SK-N-MC (cell line): ENCODE results near the gene EGFL7.

Experiments
- EZH2 ChIP-seq: fragments of 200-600 bp; sonication (generic); IDR thresholded peaks from one replicate; pipeline ENCODE4 v1.6.1; 2017; ENCODE audit warnings: antibody characterized with exemption
- POLR2AphosphoS5 ChIP-seq: IDR thresholded peaks from 2 replicates; pipeline ENCODE4 v1.6.1; 2012; ENCODE audit warnings: mild to moderate bottlenecking, low read depth, low read length, borderline replicate concordance

DNA sequence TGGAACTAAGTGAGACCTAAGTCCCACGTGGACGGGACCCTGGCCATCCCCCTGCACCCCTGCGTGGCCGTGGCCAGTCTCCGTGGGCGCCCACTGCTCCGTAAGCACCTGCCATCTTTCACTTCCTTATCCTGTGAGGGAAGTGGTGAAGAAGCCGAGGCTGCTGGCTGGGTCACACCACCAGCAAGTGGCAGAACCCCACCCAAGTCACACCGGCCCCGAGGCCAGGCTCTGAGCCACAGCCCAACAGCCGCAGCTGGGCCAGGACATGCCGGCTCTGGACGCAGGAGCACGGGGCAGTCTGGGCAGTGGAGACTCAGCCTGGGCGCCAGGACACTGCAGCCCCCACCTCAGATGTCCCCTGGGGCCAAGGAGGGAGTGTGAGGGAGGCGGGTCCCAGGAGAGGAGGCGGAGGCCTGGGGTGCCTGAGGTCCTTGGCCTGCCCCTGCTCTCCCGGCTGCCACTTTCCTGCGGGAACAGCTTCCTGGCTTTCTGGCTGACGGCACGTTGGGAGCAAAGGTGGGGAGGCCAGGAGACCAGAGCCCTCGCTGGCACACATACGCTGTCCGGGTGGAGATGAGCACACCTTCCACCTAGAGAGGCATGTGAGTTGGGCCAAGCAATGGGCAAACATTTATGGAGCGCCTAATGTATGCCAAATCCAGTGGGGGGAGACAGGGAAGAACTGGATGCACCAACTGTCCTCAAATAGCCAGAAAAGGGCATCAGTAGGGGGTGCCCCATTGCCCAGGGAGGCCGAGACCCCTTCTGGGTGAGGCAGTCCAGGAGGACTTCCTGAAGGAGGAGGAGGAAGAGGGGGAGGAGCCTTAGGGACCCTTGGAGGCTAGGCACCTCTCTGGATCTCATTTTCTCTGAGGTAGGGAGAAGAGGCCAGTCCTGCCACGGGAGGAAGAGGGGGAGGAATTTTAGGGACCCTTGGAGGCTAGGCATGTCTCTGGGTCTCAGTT is 43.9 kb upstream of the EGFL7 start:
- no peak for TF ChIP-seq POLR2AphosphoS5
- no peak for TF ChIP-seq EZH2
